Measurements from ENCODE around the gene TAOK2.

The TAOK2 gene

GRCh38 chr16:29988346-29989075, 14.8 kb downstream of the TAOK2 start:
- no peak for DNase-seq (ENCODE audit: low read depth)

- no peak for DNase-seq (ENCODE audit: low read depth)
Observed at GRCh38 chr16:29989111-29989858, 15.6 kb downstream of the TAOK2 start.

DNA sequence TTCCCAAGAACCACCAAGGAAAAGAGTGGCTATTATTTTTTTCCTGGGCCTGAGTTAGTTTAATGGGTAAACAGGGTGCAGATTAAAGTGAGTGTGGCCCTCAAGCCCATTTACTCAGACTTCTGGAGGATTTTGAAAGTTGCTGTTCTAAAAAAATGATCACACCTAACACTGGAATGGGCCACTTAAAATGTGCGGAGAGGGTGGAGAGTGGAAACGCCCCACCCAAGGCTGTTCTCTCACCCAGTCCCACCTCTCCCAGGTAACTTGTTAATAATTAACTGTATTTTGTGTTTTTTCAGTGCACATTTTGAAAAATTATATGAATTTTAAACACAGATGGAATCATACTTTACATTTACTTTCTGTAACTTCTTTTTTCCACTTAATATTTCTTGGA, 16.4 kb downstream of the TAOK2 start:
- no peak for DNase-seq (ENCODE audit: low read depth)

DNA sequence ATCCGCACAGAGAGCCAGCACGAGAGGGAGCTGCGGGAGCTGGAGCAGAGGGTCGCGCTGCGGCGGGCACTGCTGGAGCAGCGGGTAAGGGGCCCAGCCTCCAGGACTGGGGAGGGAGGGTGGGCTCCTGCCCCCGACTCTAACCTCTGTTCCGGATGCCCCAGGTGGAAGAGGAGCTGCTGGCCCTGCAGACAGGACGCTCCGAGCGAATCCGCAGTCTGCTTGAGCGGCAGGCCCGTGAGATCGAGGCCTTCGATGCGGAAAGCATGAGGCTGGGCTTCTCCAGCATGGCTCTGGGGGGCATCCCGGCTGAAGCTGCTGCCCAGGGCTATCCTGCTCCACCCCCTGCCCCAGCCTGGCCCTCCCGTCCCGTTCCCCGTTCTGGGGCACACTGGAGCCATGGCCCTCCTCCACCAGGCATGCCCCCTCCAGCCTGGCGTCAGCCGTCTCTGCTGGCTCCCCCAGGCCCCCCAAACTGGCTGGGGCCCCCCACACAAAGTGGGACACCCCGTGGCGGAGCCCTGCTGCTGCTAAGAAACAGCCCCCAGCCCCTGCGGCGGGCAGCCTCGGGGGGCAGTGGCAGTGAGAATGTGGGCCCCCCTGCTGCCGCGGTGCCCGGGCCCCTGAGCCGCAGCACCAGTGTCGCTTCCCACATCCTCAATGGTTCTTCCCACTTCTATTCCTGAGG, 17.4 kb downstream of the TAOK2 start:
- DNase-seq (ENCODE audit: low read depth), result no peak

DNA sequence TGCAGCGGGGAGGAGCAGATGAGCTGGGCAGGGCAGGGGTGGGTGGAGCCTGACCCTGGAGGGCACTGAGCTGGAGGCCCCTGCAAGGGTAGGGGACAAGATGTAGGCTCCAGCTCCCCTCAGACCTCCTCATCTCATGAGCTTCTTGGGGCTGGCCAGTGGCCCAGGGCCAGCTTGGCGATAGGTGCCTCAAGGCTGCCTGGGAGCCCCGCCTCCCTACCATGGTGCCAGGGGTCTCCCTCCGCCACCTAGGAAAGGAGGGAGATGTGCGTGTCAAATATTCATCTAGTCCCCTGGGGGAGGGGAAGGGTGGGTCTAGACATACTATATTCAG, 17.9 kb downstream of the TAOK2 start:
- DNase-seq (ENCODE audit: low read depth), result no peak

GRCh38 chr16:29992344-29992967, 18.8 kb downstream of the TAOK2 start:
- peak; percentile 40 for DNase-seq (ENCODE audit: low read depth)

- no peak for DNase-seq (ENCODE audit: low read depth)
Observed at GRCh38 chr16:29993191-29993902, 19.7 kb downstream of the TAOK2 start.

GRCh38 chr16:29993903-29994599, 20.4 kb downstream of the TAOK2 start:
- DNase-seq (ENCODE audit: low read depth), result no peak

GRCh38 chr16:29994600-29995323, 21.1 kb downstream of the TAOK2 start:
- peak; percentile 16 for DNase-seq (ENCODE audit: low read depth)

DNA sequence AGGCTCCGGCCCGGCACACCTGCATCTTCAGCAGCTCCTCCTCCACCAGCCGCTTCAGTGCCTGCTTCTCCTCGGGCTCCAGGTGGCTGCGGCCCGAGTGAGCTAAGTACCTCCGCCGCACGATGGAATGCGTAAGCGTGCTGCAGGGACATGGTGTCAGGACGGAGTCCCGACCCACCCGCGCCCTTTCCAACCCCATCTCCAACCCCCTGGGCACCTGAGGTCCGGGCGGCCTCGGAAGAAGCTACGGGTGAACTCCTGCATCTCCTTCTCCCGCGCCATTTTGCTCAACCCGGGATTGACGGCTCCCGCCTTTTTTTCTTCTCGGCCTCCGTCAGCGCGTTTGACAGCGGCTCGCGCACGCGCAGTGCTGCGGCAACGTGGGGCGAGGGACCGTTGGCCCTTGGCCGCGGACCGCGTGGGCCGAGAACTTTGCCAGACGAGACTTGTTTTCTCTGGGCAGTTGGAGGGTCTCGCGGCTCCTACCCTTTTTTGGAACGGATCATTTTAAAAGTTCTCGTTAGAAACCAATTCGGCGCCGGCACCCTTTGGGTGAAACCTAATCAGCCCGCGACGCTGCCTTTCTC, 21.7 kb downstream of the TAOK2 start, which contains the start of gene HIRIP3:
Gene HIRIP3 (minus strand): TSS at position 294 of the 587 bp plus-strand sequence. CDS start 12 bp downstream, at position 282.
- DNase-seq (ENCODE audit: low read depth), result peak; percentile 59

GRCh38 chr16:29995911-29996765, 22.5 kb downstream of the TAOK2 start, which contains the start of gene INO80E:
Gene INO80E, plus strand, starts transcription at chr16:29996241. Its CDS starts 70 bp downstream, at chr16:29996311.
- DNase-seq (ENCODE audit: low read depth), result peak; percentile 88

DNA sequence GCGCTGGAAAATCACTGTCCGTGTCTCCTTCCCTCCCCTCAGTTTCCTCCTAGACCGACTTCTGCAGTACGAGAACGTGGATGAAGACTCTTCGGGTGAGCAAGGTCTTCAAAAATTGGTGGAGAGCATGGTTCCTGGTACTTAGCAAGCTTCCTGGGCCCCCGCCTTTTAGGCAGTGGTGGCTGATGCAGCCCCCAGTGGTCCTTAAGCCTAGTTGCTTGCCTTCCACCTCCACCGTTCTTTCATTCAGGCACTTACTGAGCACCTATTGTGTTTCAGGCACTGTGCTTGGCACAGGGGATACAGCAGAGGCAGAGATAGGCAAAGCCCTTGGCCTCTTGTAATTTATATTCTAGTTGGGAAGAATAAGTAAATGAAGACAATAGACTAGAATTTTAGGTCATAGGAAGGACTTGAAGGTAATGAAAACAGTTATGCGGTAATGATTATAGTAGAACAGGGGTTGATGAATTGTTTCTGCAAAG, 23.1 kb downstream of the TAOK2 start:
- no peak for DNase-seq (ENCODE audit: low read depth)

DNA sequence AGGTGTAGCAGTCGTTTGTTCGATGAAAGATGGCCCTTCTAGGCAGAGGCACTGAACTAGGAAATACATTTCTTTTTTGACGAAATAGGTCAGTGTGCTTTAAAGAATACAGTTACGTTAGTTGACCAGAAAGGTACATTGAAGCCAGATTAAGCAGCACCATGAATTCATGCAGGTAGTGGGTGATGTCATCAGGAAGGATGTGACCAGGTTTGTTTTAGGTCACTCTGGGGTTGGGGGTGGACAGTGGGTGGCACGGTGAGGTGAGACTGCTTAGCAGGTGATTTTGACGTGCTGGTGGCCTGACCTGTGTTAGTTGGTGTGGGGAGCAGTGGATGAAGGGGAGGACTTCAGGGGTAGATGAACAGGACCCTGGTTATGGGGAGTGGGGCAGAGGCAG, 25.9 kb downstream of the TAOK2 start:
- no peak for DNase-seq (ENCODE audit: low read depth)

- DNase-seq (ENCODE audit: low read depth), result no peak
Observed at GRCh38 chr16:30000735-30001631, 27.3 kb downstream of the TAOK2 start.

DNA sequence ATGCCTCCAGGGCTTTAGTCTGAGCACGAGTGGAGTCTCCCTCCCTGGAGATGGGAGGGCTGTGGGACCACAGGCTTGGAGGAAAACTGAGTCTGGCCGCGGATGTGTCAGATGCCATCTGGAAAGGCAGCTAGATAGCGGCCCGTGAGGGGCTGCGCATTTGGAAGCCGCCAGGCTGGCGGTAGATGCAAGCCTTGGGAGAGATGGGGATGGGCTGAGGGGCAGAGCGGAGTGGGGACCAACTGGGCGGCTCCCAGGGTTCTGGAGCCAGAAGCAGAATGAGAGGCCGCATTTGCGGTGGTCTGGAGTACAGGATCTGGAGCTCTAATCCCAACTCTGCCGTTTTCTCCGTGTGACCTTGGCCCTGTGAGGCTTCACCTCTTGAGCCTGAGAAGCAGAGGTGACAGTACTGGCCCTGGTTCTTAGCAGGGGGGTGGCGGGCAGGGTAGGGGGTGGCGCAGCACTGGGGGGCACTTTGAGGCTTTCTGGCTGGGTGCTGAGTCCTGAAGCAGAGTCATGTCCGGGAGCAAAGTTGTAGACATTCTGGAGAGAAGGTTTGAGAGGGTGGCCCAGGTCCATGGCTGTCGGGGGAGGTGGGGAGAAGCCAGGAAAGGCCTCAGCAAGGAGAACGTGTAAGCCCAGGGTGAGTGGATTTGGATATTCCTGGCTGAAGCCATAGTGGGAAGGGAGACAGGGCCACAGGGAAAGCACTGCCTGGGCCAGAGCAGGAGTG, 29.1 kb downstream of the TAOK2 start:
- DNase-seq (ENCODE audit: low read depth), result no peak

DNA sequence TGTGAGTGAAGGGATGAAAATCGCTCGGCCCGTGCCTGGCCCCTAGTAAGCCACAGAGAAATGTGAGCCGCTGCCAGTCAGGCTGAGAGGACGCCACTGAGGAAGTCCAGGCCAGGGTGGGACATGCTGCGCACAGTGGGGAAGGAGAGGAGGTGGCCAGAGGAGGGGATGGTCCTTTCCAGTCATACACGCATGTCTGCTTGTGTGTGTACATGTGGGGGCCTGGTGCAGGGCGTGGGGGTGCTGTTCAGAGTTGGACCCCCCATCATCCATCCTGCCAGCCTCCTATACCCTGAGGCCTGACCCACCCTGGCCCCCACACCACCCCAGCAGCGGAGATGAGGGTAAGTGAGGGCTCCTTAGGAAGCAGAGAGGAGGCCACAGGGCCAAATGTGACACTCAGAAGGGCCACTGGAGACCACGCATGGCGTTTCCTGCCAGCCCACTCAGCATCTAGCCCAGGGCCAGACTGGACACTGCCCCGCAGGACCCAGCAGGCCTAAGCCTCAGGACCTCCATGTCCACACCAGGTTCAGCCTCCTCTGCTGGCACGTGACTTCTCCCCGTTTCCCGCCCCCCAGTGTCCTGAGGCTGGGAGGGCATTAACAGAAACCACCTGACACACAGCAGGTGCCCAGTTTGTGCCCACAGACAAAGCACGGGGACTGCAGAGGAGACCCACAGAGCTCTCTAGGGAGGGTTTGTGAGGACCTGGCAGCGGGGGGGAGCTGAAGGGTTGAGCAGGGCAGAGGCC, 30.2 kb downstream of the TAOK2 start:
- DNase-seq (ENCODE audit: low read depth), result no peak
